Prostate gland (tissue), 2 donors: Measurements from ENCODE around the gene EPS15.
A peak's percentile ranks its signal among the peaks of the same experiment; 100 is the strongest.

ENCODE experiments used
- POLR2AphosphoS5 ChIP-seq: sonication (generic); formaldehyde crosslinking; IDR thresholded peaks from one replicate; pipeline ENCODE4 v1.6.1; 2017; ENCODE audit warnings: antibody characterized with exemption
- TF ChIP-seq, protein P1 (sequence below), 4 experiments: fragments of 200-600 bp in 2 of 4; fragments of 450-650 bp in 2 of 4; sonication (generic) in 2 of 4; IDR thresholded peaks; 1 replicate in 3 of 4; 2 replicates in 1 of 4; pipeline ENCODE4 v1.5.1; 2016 to 2019; ENCODE audit warnings: antibody characterized with exemption in 4 of 4, mild to moderate bottlenecking in 2 of 4, moderate library complexity in 2 of 4

- TF ChIP-seq, protein P1, sequence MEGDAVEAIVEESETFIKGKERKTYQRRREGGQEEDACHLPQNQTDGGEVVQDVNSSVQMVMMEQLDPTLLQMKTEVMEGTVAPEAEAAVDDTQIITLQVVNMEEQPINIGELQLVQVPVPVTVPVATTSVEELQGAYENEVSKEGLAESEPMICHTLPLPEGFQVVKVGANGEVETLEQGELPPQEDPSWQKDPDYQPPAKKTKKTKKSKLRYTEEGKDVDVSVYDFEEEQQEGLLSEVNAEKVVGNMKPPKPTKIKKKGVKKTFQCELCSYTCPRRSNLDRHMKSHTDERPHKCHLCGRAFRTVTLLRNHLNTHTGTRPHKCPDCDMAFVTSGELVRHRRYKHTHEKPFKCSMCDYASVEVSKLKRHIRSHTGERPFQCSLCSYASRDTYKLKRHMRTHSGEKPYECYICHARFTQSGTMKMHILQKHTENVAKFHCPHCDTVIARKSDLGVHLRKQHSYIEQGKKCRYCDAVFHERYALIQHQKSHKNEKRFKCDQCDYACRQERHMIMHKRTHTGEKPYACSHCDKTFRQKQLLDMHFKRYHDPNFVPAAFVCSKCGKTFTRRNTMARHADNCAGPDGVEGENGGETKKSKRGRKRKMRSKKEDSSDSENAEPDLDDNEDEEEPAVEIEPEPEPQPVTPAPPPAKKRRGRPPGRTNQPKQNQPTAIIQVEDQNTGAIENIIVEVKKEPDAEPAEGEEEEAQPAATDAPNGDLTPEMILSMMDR (IDR thresholded peaks at IDR 0.05): no peak
- TF ChIP-seq POLR2AphosphoS5: peak; percentile 78
Measured at GRCh38 chr1:51329443-51330325, 189.4 kb downstream of the EPS15 start.
